Activated CD4-positive, alpha-beta T cell treated with anti-CD3 and anti-CD28 coated beads, Interleukin-2, amount 10 ng/mL, durations not matched to agents 24 days and 14 days (primary cell): Measurements from ENCODE around the gene TANGO2. TPM values are rescaled to one million over a fixed set of nuclear protein-coding genes. Genes with fewer than 3 reads are reported as not detected.

ENCODE experiments used
- DNase-seq: peaks from one replicate; pipeline ENCODE4 v3.0.0; 2022
- H3K27ac Mint-ChIP-seq: one replicate; pipeline ENCODE4 v1.8.0; 2022; ENCODE audit warnings: mild to moderate bottlenecking, mixed read lengths
- H3K27me3 Mint-ChIP-seq: one replicate; pipeline ENCODE4 v1.8.0; 2022; ENCODE audit warnings: mixed read lengths
- H3K36me3 Mint-ChIP-seq: one replicate; pipeline ENCODE4 v1.8.0; 2022; ENCODE audit warnings: low read depth, mild to moderate bottlenecking, mixed read lengths
- H3K4me1 Mint-ChIP-seq: one replicate; pipeline ENCODE4 v1.8.0; 2021; ENCODE audit warnings: mixed read lengths
- H3K4me3 Mint-ChIP-seq: one replicate; pipeline ENCODE4 v1.8.0; 2022; ENCODE audit warnings: mild to moderate bottlenecking, moderate library complexity, mixed read lengths
- H3K9me3 Mint-ChIP-seq: one replicate; pipeline ENCODE4 v1.8.0; 2021; ENCODE audit warnings: mixed read lengths
- intact Hi-C: fragments of 100-400 bp; cut with micrococcal nuclease; formaldehyde crosslinking; loops from one replicate; pipeline ENCODE4 v1.15.1; 2023
- total RNA-seq: library from RNA; stranded (reverse); gene quantifications from 2 replicates; pipeline ENCODE4 v1.2.3, GENCODE V29; 2022

TANGO2 gene
- total RNA-seq, 1 donor from 2014 or later, result 31.5 TPM

GRCh38 chr22:19979712-19980493, 41.0 kb upstream of the TANGO2 start:
- H3K9me3 Mint-ChIP-seq, result no peaks in the 10 kb centered on the region
- no peaks in the 10 kb centered on the region for H3K27me3 Mint-ChIP-seq
- H3K4me3 Mint-ChIP-seq, result no peak overlapping the region
- no peaks in the 10 kb centered on the region for H3K36me3 Mint-ChIP-seq
- peaks cover 2% of the 10 kb centered on the region for H3K4me1 Mint-ChIP-seq
- DNase-seq, result no peak
- intact Hi-C loops, result no loop called here
- H3K27ac Mint-ChIP-seq, result no peak overlapping the region

- Mint-ChIP-seq H3K4me3 (no peak overlapping the region), H3K27me3 (peaks cover 3% of the 10 kb centered on the region), H3K36me3 (no peaks in the 10 kb centered on the region), H3K9me3 (no peaks in the 10 kb centered on the region), H3K4me1 (no peaks in the 10 kb centered on the region), H3K27ac (no peak overlapping the region)
- no peak for DNase-seq
- intact Hi-C loops, result no loop called here
Measured at GRCh38 chr22:19980766-19981165, 40.1 kb upstream of the TANGO2 start.

DNA sequence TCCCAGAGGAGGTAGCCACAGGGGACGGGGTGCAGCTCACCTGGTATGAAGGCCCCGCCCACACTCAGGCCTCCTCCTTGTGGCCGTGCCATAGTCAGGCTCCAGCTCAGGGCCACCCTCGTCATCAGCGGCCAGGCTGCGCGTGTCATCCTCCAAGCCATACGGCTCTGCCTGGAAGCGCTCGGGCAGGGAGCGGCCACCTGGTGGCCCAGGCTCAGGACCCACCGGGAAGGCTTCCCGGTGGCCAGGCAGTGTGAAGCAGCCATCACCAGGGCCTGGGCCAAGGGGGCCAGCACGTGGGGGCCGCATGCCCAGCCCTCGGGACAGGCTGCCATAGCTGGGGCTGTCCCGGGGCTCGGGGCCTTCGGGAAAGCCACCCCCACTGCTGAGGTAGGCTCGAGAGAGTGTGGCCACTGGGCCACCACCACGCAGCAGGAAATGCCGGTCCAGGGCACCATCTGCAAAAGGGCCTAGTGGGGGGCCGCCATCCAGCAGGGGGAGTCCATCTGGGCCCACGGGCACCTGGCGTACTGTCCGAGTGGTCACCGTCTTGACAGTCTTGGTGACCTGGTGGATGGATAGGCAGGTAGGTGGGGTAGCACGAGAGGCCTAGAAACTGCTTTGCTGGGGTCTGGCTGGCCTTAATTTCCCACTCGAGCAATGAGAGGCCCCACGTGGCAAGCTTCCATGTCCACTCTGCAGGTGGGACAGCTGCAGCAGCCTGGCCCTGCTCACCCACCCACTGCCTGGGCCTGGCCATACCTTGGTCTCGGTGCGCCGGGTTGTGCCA, 39.5 kb upstream of the TANGO2 start:
- Mint-ChIP-seq H3K27me3 (peaks cover 3% of the 10 kb centered on the region), H3K4me1 (no peaks in the 10 kb centered on the region), H3K4me3 (no peak overlapping the region), H3K36me3 (no peaks in the 10 kb centered on the region), H3K27ac (no peak overlapping the region), H3K9me3 (no peaks in the 10 kb centered on the region)
- DNase-seq, result no peak
- intact Hi-C loops, result no loop called here

- Mint-ChIP-seq H3K4me3 (no peak overlapping the region), H3K9me3 (no peaks in the 10 kb centered on the region), H3K36me3 (no peaks in the 10 kb centered on the region), H3K27me3 (peaks cover 3% of the 10 kb centered on the region), H3K4me1 (no peaks in the 10 kb centered on the region), H3K27ac (no peak overlapping the region)
- intact Hi-C loops, result no loop called here
- no peak for DNase-seq
Measured at GRCh38 chr22:19981961-19982920, 38.7 kb upstream of the TANGO2 start.

- intact Hi-C loops, result no loop called here
- H3K27me3 Mint-ChIP-seq, result peaks cover 3% of the 10 kb centered on the region
Measured at GRCh38 chr22:19982991-19983578, 37.8 kb upstream of the TANGO2 start.

GRCh38 chr22:19983741-19984140, 37.2 kb upstream of the TANGO2 start:
- H3K4me1 Mint-ChIP-seq, result no peaks in the 10 kb centered on the region
- no peak overlapping the region for H3K4me3 Mint-ChIP-seq
- peaks cover 3% of the 10 kb centered on the region for H3K27me3 Mint-ChIP-seq
- intact Hi-C loops, result no loop called here
- no peak for DNase-seq
- H3K9me3 Mint-ChIP-seq, result no peaks in the 10 kb centered on the region
- no peak overlapping the region for H3K27ac Mint-ChIP-seq
- H3K36me3 Mint-ChIP-seq, result no peaks in the 10 kb centered on the region

More at GRCh38 chr22:19982991-19983578, 37.8 kb upstream of the TANGO2 start:
- no peak for DNase-seq
- Mint-ChIP-seq H3K36me3 (no peaks in the 10 kb centered on the region), H3K27ac (no peak overlapping the region), H3K4me1 (no peaks in the 10 kb centered on the region), H3K9me3 (no peaks in the 10 kb centered on the region), H3K4me3 (no peak overlapping the region)

DNA sequence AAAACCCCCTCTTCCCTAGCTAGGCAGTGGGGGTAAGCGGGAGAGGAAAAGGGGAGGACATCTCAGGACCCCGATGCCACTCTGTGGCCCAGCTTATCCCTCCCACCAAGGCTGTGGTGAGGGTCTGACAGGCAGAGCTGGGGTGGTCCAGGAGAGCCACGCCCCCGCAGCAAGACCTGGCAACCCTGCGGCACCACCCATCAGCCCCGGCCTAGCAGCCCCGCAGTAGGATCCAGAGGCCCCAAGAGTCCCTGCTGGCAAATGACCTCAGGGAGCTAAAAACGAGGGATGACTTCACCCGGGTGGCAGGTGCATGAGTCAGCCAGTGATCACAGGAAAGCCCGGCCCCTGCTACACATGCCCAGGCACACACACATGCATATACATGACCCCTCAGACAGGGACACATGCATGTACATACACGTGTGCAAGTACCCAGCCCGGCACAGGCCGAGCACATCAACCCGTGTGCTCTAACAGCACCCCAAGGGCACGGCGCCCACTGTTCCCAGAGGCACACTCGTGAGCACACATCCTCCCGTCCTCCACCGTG, 36.6 kb upstream of the TANGO2 start:
- Mint-ChIP-seq H3K27ac (no peak overlapping the region), H3K9me3 (no peaks in the 10 kb centered on the region)

GRCh38 chr22:19984851-19985811, 35.8 kb upstream of the TANGO2 start:
- no peak overlapping the region for H3K4me3 Mint-ChIP-seq
- H3K9me3 Mint-ChIP-seq, result no peaks in the 10 kb centered on the region
- DNase-seq, result no peak
- no peaks in the 10 kb centered on the region for H3K36me3 Mint-ChIP-seq
- H3K27ac Mint-ChIP-seq, result no peak overlapping the region
- intact Hi-C loops, result no loop called here
- H3K4me1 Mint-ChIP-seq, result no peaks in the 10 kb centered on the region
- peaks cover 3% of the 10 kb centered on the region for H3K27me3 Mint-ChIP-seq

More for the DNA sequence above, 36.6 kb upstream of the TANGO2 start:
- peaks cover 3% of the 10 kb centered on the region for H3K27me3 Mint-ChIP-seq
- DNase-seq, result no peak
- H3K4me3 Mint-ChIP-seq, result no peak overlapping the region
- H3K36me3 Mint-ChIP-seq, result no peaks in the 10 kb centered on the region
- no peaks in the 10 kb centered on the region for H3K4me1 Mint-ChIP-seq
- intact Hi-C loops, result no loop called here

DNA sequence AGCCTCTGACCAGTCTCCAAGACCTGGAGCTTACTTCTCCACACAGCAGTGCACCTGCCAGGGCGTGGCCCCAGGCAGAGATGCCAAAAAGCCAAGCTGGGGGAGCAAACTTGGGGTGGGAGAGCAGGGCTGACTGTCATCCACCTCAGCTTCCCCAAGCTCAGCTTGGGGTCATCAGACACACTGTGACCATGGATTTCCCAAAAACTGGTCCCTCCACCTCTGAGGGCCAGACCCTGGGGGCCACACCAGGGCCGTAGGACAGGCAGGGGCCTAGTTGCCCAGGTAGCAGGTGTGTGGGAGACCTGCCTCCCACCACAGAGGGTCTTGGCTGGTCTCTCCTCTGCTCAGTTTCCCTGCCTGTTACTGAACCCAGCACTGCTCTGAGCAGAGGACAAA, 34.9 kb upstream of the TANGO2 start:
- intact Hi-C loops, result no loop called here

DNA sequence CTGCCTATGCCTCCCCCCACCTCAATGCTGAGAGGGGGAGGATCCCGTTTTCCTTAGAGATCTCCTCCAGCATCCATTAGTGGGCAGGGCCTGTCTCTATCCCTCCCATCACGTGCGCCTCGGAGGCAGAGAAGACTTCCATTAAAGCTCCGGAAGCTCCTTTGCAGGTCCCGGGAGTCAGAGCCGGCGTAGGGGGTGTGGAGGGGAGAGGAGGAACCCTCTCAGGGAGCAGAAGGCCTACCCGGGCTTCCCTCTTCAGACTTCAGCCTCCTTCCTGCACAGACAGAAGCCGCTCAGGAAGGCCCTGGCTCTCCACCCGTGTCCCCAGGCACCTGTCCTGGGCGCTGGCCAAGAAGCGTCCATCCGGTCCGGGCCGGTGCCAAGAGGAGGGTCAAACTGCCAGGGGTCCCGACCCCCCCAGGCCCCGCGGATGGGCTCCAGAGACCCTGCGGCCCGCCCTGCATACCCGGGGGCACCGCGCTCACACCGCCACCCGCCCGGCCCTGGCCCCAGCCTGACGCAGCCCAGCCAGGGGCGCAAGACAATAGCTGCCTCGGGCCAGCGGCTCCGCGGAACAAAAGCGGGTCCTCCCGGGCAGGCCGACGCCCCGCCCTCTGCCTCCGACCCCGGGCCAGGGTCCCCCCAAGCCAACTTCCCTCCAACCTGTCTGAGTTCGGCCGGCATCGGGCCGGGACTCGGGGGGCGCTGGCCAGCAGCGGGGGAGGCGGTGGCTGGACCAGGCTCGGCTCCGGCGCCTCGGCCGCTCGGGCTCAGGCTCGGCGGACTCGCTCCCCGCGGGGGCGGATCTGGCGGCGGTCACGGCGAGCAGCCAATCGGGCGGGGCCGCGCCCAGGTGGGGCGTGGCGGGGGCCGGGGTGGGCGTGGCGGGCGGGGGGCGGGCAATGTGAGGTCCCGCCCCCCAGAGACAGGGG, 34.2 kb upstream of the TANGO2 start:
- H3K27me3 Mint-ChIP-seq, result peaks cover 3% of the 10 kb centered on the region
- H3K4me1 Mint-ChIP-seq, result no peaks in the 10 kb centered on the region
- intact Hi-C loops, result no loop called here
- H3K9me3 Mint-ChIP-seq, result no peaks in the 10 kb centered on the region
- peak overlapping the region; percentile 22 for H3K4me3 Mint-ChIP-seq
- no peak overlapping the region for H3K27ac Mint-ChIP-seq
- no peaks in the 10 kb centered on the region for H3K36me3 Mint-ChIP-seq
- DNase-seq, result peak; percentile 92

More for the DNA sequence above, 34.9 kb upstream of the TANGO2 start:
- no peaks in the 10 kb centered on the region for H3K9me3 Mint-ChIP-seq
- no peak for DNase-seq
- H3K4me1 Mint-ChIP-seq, result no peaks in the 10 kb centered on the region
- no peaks in the 10 kb centered on the region for H3K36me3 Mint-ChIP-seq
- no peak overlapping the region for H3K4me3 Mint-ChIP-seq
- H3K27ac Mint-ChIP-seq, result no peak overlapping the region
- H3K27me3 Mint-ChIP-seq, result peaks cover 3% of the 10 kb centered on the region

GRCh38 chr22:19987394-19988306, 33.3 kb upstream of the TANGO2 start:
- Mint-ChIP-seq H3K36me3 (no peaks in the 10 kb centered on the region), H3K4me1 (no peaks in the 10 kb centered on the region), H3K27ac (no peak overlapping the region), H3K27me3 (peaks cover 3% of the 10 kb centered on the region), H3K9me3 (no peaks in the 10 kb centered on the region), H3K4me3 (peak overlapping the region; percentile 56)
- no peak for DNase-seq
- intact Hi-C loops, result no loop called here
